Measurements from ENCODE around the gene CSF1R. TPM values are rescaled to one million over a fixed set of nuclear protein-coding genes. Genes with fewer than 3 reads are reported as not detected.
A peak's percentile ranks its signal among the peaks of the same experiment; 100 is the strongest.

CSF1R gene
- total and polyA plus RNA-seq, 10 donors = 23.1 to 429 (median 291) TPM

- Histone ChIP-seq H3K27ac (peak overlapping the region in 3 of 8 donors; percentile 1 to 73 (median 68)), H3K4me1 (peaks cover 13 to 33% (median 20%) of the 10 kb centered on the region in 6 donors), H3K9me3 (no peaks in the 10 kb centered on the region), H3K4me3 (peak overlapping the region in 1 of 8 donors; percentile 68), H3K36me3 (peaks cover 0 to 50% (median 0%) of the 10 kb centered on the region in 6 donors), H3K27me3 (replicated peaks in 1 of 7) (peaks cover 0 to 3% (median 0%) of the 10 kb centered on the region in 7 donors)
- WGBS, 5 donors = 83 to 92% (median 89%) methylated on average over 11 to 15 of the region's 15 CpGs
- DNase-seq = no peak
- TF ChIP-seq POLR2A (IDR thresholded peaks at IDR 0.05) (no peak), POLR2AphosphoS5 (IDR thresholded peaks at IDR 0.05) (no peak)
- TF ChIP-seq, protein P1, sequence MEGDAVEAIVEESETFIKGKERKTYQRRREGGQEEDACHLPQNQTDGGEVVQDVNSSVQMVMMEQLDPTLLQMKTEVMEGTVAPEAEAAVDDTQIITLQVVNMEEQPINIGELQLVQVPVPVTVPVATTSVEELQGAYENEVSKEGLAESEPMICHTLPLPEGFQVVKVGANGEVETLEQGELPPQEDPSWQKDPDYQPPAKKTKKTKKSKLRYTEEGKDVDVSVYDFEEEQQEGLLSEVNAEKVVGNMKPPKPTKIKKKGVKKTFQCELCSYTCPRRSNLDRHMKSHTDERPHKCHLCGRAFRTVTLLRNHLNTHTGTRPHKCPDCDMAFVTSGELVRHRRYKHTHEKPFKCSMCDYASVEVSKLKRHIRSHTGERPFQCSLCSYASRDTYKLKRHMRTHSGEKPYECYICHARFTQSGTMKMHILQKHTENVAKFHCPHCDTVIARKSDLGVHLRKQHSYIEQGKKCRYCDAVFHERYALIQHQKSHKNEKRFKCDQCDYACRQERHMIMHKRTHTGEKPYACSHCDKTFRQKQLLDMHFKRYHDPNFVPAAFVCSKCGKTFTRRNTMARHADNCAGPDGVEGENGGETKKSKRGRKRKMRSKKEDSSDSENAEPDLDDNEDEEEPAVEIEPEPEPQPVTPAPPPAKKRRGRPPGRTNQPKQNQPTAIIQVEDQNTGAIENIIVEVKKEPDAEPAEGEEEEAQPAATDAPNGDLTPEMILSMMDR (IDR thresholded peaks at IDR 0.05 in 8 of 11, conservative IDR thresholded peaks at IDR 0.05 in 3 of 11) = no peak
- intact Hi-C loops (cut with DNase I; ENCODE audit: low total_unique reads) = no loop called here
Observed at GRCh38 chr5:150080696-150081435, 5.5 kb downstream of the CSF1R start.

- intact Hi-C loops (cut with DNase I; ENCODE audit: low total_unique reads) = no loop called here
- H3K27ac ChIP-seq = peak overlapping the region in 1 of 8 donors; percentile 27
Observed at GRCh38 chr5:150079909-150080461, 6.4 kb downstream of the CSF1R start.

DNA sequence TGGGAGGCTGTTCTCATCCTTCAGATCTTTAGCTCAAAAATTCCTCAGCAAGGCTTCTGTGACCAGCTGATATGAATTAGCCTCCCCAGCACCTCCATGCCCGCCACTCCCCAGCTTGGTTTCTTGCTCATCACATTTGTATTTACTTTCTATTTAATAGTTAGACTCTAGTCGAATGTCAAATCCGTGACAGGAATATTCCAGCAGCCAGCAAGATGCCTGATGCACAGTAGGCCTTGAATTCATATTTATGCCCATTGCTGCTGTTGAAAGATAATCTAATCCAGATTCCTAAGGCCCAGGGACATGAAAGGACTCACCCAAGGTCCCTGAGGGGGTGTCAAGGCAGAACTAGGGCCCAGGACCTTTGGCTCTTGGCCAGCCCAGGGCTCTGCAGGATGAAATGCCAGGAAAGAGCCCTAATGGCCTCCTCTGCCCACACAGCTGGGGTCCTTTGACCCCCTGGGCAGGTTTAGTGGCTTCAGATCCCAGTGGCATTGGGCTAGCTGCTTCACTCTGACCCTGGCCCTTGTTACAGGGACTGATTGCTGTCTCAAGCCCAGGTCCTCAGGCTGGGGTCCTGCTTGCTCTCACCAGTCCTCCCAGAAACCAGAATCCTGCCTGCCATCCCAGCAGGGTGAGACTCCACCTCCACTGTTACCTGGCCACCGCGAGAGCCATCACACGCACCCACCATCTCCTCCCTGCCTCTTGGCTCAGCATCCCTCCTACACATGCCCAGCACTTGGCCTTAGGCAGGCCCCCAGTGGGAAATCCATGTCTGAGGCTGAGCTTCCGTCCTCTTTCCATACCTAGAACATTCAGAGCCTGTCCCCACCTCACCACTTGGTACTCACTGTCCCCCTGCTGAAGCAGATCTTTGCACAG, 7.3 kb downstream of the CSF1R start:
- Histone ChIP-seq H3K4me3 (no peak overlapping the region), H3K27me3 (replicated peaks in 1 of 7) (peaks cover 0 to 3% (median 0%) of the 10 kb centered on the region in 7 donors), H3K36me3 (peaks cover 0 to 55% (median 0%) of the 10 kb centered on the region in 6 donors), H3K27ac (peak overlapping the region in 1 of 8 donors; percentile 1), H3K9me3 (no peaks in the 10 kb centered on the region), H3K4me1 (peaks cover 13 to 33% (median 20%) of the 10 kb centered on the region in 6 donors)
- no peak for DNase-seq
- 88 to 95% (median 92%) methylated on average over 7 of the region's 7 CpGs for WGBS, 5 donors
- intact Hi-C loops (cut with DNase I; ENCODE audit: low total_unique reads) = no loop called here
- TF ChIP-seq, protein P1 (IDR thresholded peaks at IDR 0.05 in 8 of 11, conservative IDR thresholded peaks at IDR 0.05 in 3 of 11) = no peak
- no peak for TF ChIP-seq POLR2A (IDR thresholded peaks at IDR 0.05)
- peak in 1 of 3 donors; percentile 19 for TF ChIP-seq POLR2AphosphoS5 (IDR thresholded peaks at IDR 0.05)

More at GRCh38 chr5:150079909-150080461, 6.4 kb downstream of the CSF1R start:
- 85 to 98% (median 95%) methylated on average over 18 to 19 of the region's 19 CpGs for WGBS, 5 donors
- no peak for TF ChIP-seq POLR2A (IDR thresholded peaks at IDR 0.05)
- TF ChIP-seq, protein P1 (IDR thresholded peaks at IDR 0.05 in 8 of 11, conservative IDR thresholded peaks at IDR 0.05 in 3 of 11) = no peak
- TF ChIP-seq POLR2AphosphoS5 (IDR thresholded peaks at IDR 0.05) = peak in 1 of 3 donors; percentile 39
- peaks cover 0 to 55% (median 0%) of the 10 kb centered on the region in 6 donors for H3K36me3 ChIP-seq
- H3K9me3 ChIP-seq = no peaks in the 10 kb centered on the region
- no peak for DNase-seq
- peaks cover 0 to 3% (median 0%) of the 10 kb centered on the region in 7 donors for H3K27me3 ChIP-seq (replicated peaks in 1 of 7)
- peaks cover 13 to 33% (median 20%) of the 10 kb centered on the region in 6 donors for H3K4me1 ChIP-seq
- H3K4me3 ChIP-seq = no peak overlapping the region

Data from spleen (tissue), 11 donors.